Measurements from ENCODE around the gene FNIP2. TPM values are rescaled to one million over a fixed set of nuclear protein-coding genes. Genes with fewer than 3 reads are reported as not detected.

The FNIP2 gene
- total and polyA plus RNA-seq, 9 of the 15 experiments (the other 6 are each of a cell fraction or from before 2014, with no cell fraction given): 1.7 to 15.5 (median 8.3) TPM

DNA sequence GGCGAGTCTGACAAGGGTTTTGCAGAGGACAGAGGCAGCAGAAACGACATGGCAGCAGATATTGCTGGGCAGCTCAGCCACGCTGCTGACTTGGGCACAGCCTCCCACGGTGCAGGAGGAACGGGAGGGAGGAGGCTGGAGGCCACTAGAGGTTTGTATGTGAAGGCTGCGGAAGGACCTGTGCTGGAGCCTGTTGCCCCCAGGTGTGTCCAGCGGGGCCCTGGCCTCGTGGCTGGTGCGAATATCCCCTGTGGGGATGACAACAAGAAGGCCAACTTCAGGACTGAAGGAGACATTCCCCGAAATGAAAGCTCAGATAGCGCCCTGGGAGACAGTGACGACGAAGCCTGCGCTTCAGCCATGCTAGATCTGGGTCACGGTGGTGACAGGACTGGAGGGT is 100.2 kb downstream of the FNIP2 start:
- no peak overlapping the region for H3K27ac ChIP-seq (ENCODE audit: extremely low read depth, low read depth, low read length)
- in situ Hi-C loops (cut with MboI): no loop called here
- no peaks in the 10 kb centered on the region for H3K27me3 ChIP-seq (ENCODE audit: control insufficient read depth in 2 of 2, insufficient read depth in 2 of 2, low read length in 2 of 2)
- no peaks in the 10 kb centered on the region for H3K9me1 ChIP-seq (ENCODE audit: control insufficient read depth, insufficient read depth, low read length)
- no peaks in the 10 kb centered on the region for H3K79me2 ChIP-seq (ENCODE audit: control insufficient read depth, insufficient read depth, low read length)
- H3K9ac ChIP-seq (ENCODE audit: insufficient read depth in 1 of 2, low read depth in 2 of 2, low read length in 2 of 2): 0 out of 4 replicates have a peak overlapping the region, but pooled peaks of 1 of the 2 experiments have one; percentile 50
- CTCF ChIA-PET (ENCODE audit: low intra/inter-chr PET ratio): no interaction called here
- H3K36me3 ChIP-seq (ENCODE audit: control insufficient read depth, insufficient read depth, low read length): peaks cover 27% of the 10 kb centered on the region; the same call in 2 of the 3 replicates
- no peaks in the 10 kb centered on the region for H3K9me3 ChIP-seq (replicated peaks; ENCODE audit: control insufficient read depth, insufficient read depth, low read depth, low read length)
- DNase-seq (ENCODE audit: extremely low read depth in 1 of 4, low spot score in 3 of 4): no peak
- H3K4me3 ChIP-seq: no peak overlapping the region
- no peak for ATAC-seq
- no peak for FAIRE-seq
- no peaks in the 10 kb centered on the region; a peak in 1 of 5 replicates for H3K4me1 ChIP-seq (replicated peaks in 1 of 2; ENCODE audit: control insufficient read depth in 2 of 2, insufficient read depth in 2 of 2, low read length in 2 of 2)
- no peak overlapping the region for H3K4me2 ChIP-seq (ENCODE audit: insufficient read depth, low read length)
- no peak overlapping the region for H2AFZ ChIP-seq (ENCODE audit: low read depth, low read length)
- no peaks in the 10 kb centered on the region for H4K20me1 ChIP-seq (replicated peaks; ENCODE audit: control insufficient read depth, insufficient read depth, low read length)
- no TSS peak for BruUV-seq (replicated peaks)
- TF ChIP-seq ZBTB5 (IDR thresholded peaks at IDR 0.05) (no peak), GATA2 (CRISPR knock-in tag; IDR thresholded peaks at IDR 0.05) (no peak), HDGF (IDR thresholded peaks at IDR 0.05) (no peak), NR1H2 (CRISPR knock-in tag; IDR thresholded peaks at IDR 0.05) (no peak), KDM5B (IDR thresholded peaks at IDR 0.05; ENCODE audit: insufficient replicate concordance, low read depth, low read length) (no peak)
- TF ChIP-seq, protein P1, sequence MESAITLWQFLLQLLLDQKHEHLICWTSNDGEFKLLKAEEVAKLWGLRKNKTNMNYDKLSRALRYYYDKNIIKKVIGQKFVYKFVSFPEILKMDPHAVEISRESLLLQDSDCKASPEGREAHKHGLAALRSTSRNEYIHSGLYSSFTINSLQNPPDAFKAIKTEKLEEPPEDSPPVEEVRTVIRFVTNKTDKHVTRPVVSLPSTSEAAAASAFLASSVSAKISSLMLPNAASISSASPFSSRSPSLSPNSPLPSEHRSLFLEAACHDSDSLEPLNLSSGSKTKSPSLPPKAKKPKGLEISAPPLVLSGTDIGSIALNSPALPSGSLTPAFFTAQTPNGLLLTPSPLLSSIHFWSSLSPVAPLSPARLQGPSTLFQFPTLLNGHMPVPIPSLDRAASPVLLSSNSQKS (CRISPR knock-in tag; IDR thresholded peaks at IDR 0.05): no peak
- TF ChIP-seq, protein P2, sequence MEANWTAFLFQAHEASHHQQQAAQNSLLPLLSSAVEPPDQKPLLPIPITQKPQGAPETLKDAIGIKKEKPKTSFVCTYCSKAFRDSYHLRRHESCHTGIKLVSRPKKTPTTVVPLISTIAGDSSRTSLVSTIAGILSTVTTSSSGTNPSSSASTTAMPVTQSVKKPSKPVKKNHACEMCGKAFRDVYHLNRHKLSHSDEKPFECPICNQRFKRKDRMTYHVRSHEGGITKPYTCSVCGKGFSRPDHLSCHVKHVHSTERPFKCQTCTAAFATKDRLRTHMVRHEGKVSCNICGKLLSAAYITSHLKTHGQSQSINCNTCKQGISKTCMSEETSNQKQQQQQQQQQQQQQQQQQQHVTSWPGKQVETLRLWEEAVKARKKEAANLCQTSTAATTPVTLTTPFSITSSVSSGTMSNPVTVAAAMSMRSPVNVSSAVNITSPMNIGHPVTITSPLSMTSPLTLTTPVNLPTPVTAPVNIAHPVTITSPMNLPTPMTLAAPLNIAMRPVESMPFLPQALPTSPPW (CRISPR knock-in tag; IDR thresholded peaks at IDR 0.05): no peak
- POLR2A ChIA-PET: interaction anchor here (1.0 to 1.2 kb wide), 2 partner anchors 10 to 23 kb away, joined by 3 to 4 read pairs; no protein-coding TSS in a partner anchor
- intact Hi-C loops (cut with micrococcal nuclease): no loop called here
- WGBS (ENCODE audit: insufficient coverage, low coverage, missing lambda C conversion rate): 86% methylated on average over 14 of the region's 15 CpGs

Measured in K562 (cell line).